IPS-NIHi7 (cell line): ENCODE results near the gene CKS2.

Experiments
- DNase-seq: peaks from one replicate; pipeline ENCODE4 v3.0.0; 2012; ENCODE audit warnings: mixed read lengths; ENCODE audit errors: extremely low spot score

CKS2 gene

DNA sequence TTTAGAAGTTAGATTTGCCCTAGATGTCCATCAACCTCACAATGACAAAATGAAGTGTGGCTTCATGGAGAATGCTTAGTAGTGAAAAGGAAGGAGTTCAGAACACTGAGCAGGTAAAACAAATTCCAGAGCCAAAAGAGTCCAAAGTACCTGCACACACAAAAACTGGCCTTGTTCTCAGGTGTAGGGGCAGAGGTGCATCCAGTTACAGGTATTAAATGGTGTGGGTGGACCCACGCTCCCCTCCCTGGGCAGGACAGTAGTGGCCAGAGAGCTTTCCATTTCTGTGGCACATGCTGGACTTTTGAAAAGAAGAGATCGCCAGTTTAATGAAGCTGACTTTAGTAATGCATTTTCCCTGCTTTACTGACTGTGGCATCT, 54.5 kb downstream of the CKS2 start:
- no peak for DNase-seq
